ENCODE measurements around the gene DRC7. TPM values are rescaled to one million over a fixed set of nuclear protein-coding genes. Genes with fewer than 3 reads are reported as not detected.

Gene DRC7
- total and polyA plus RNA-seq, 9 of the 15 experiments (the other 6 are each of a cell fraction or from before 2014, with no cell fraction given) = 0.04 to 0.33 (median 0.12) TPM; not detected in 3

- Histone ChIP-seq H3K79me2 (ENCODE audit: control insufficient read depth, insufficient read depth, low read length) (no peaks in the 10 kb centered on the region), H3K4me1 (replicated peaks in 1 of 2; ENCODE audit: control insufficient read depth in 2 of 2, insufficient read depth in 2 of 2, low read length in 2 of 2) (peaks cover 32 to 49% of the 10 kb centered on the region in 2 experiments), H4K20me1 (replicated peaks; ENCODE audit: control insufficient read depth, insufficient read depth, low read length) (no peaks in the 10 kb centered on the region), H3K4me2 (ENCODE audit: insufficient read depth, low read length) (no peak overlapping the region), H3K9me1 (ENCODE audit: control insufficient read depth, insufficient read depth, low read length) (no peaks in the 10 kb centered on the region), H3K9me3 (replicated peaks; ENCODE audit: control insufficient read depth, insufficient read depth, low read depth, low read length) (0 out of 2 replicates have a peak, but pooled peaks cover 2% of the 10 kb centered on the region), H3K9ac (ENCODE audit: insufficient read depth in 1 of 2, low read depth in 2 of 2, low read length in 2 of 2) (no peak overlapping the region), H3K4me3 (no peak overlapping the region), H3K36me3 (ENCODE audit: control insufficient read depth, insufficient read depth, low read length) (no peaks in the 10 kb centered on the region), H3K27me3 (ENCODE audit: control insufficient read depth in 2 of 2, insufficient read depth in 2 of 2, low read length in 2 of 2) (no peaks in the 10 kb centered on the region), H2AFZ (ENCODE audit: low read depth, low read length) (no peak overlapping the region), H3K27ac (ENCODE audit: extremely low read depth, low read depth, low read length) (no peak overlapping the region)
- in situ Hi-C loops (cut with MboI) = no loop called here
- no peak for DNase-seq (ENCODE audit: extremely low read depth in 1 of 4, low spot score in 3 of 4)
- TF ChIP-seq MAZ (CRISPR knock-in tag; conservative IDR thresholded peaks at IDR 0.05 in 1 of 2, IDR thresholded peaks at IDR 0.05 in 1 of 2) (no peak), ZNF146 (CRISPR knock-in tag; IDR thresholded peaks at IDR 0.05; ENCODE audit: unreplicated experiment) (no peak), MBD2 (IDR thresholded peaks at IDR 0.05; ENCODE audit: borderline replicate concordance, low read depth) (no peak), ZBTB11 (CRISPR knock-in tag; IDR thresholded peaks at IDR 0.05) (no peak), MLLT1 (IDR thresholded peaks at IDR 0.05) (no peak), TARDBP (IDR thresholded peaks at IDR 0.05) (no peak), CBX5 (IDR thresholded peaks at IDR 0.05; ENCODE audit: borderline replicate concordance, low read depth) (no peak), SMARCE1 (IDR thresholded peaks at IDR 0.05) (no peak)
- WGBS (ENCODE audit: insufficient coverage, low coverage, missing lambda C conversion rate) = 40% methylated on average over 10 of the region's 16 CpGs
- ATAC-seq = no peak
- intact Hi-C loops (cut with micrococcal nuclease) = no loop called here
- FAIRE-seq = no peak
- ChIA-PET CTCF (ENCODE audit: low intra/inter-chr PET ratio) (no interaction called here), POLR2A (interaction anchor here (0.6 to 3.3 kb wide), 2 partner anchors 9 to 81 kb away, joined by 3 to 15 read pairs; no protein-coding TSS in a partner anchor)
- no TSS peak for BruUV-seq (replicated peaks)
These were observed 4.3 kb downstream of the DRC7 start for GRCh38 chr16:57698812-57699405.
